ENCODE data around the gene APOL1. TPM values are rescaled to one million over a fixed set of nuclear protein-coding genes. Genes with fewer than 3 reads are reported as not detected.

The APOL1 gene
- total and polyA plus RNA-seq, 2 of the 13 experiments (the other 11 are each of a cell fraction or from before 2014, with no cell fraction given) = 20.3 to 75.0 TPM

GRCh38 chr22:36250292-36250960 lies 2.5 kb upstream of the APOL1 start (continued):
- peak; percentile 89 for TF ChIP-seq DRAP1 (CRISPR knock-in tag; IDR thresholded peaks at IDR 0.05)
- peak; percentile 97 for TF ChIP-seq HNF1B (CRISPR knock-in tag; IDR thresholded peaks at IDR 0.05)
- TF ChIP-seq ZHX1 (CRISPR knock-in tag; IDR thresholded peaks at IDR 0.05; ENCODE audit: low read depth) = peak; percentile 48; the same call in 1 of the 2 replicates
- 0 out of 2 replicates have a peak, but pooled peaks have one; percentile 21 for TF ChIP-seq KAT7 (CRISPR knock-in tag; IDR thresholded peaks at IDR 0.05; ENCODE audit: borderline replicate concordance)
- peak; percentile 76 for TF ChIP-seq FOXP4 (CRISPR knock-in tag; IDR thresholded peaks at IDR 0.05)
- peak; percentile 44; the same call in 1 of the 2 replicates for TF ChIP-seq ZNF646 (CRISPR knock-in tag; IDR thresholded peaks at IDR 0.05)
- TF ChIP-seq HOXD1 (CRISPR knock-in tag; IDR thresholded peaks at IDR 0.05) = 0 out of 2 replicates have a peak, but pooled peaks have one; percentile 61
- TF ChIP-seq ZNF362 (CRISPR knock-in tag; IDR thresholded peaks at IDR 0.05; ENCODE audit: borderline replicate concordance) = peak; percentile 38; the same call in 1 of the 2 replicates
- TF ChIP-seq MYC (CRISPR knock-in tag; IDR thresholded peaks at IDR 0.05; ENCODE audit: borderline replicate concordance) = peak; percentile 38; the same call in 1 of the 2 replicates
